ENCODE measurements around the gene ZNF789. TPM values are rescaled to one million over a fixed set of nuclear protein-coding genes. Genes with fewer than 3 reads are reported as not detected.

ZNF789 gene
- total and polyA plus RNA-seq, 10 of the 15 experiments (the other 5 are each of a cell fraction or from before 2014, with no cell fraction given), result 5.6 to 44.6 (median 21.3) TPM

DNA sequence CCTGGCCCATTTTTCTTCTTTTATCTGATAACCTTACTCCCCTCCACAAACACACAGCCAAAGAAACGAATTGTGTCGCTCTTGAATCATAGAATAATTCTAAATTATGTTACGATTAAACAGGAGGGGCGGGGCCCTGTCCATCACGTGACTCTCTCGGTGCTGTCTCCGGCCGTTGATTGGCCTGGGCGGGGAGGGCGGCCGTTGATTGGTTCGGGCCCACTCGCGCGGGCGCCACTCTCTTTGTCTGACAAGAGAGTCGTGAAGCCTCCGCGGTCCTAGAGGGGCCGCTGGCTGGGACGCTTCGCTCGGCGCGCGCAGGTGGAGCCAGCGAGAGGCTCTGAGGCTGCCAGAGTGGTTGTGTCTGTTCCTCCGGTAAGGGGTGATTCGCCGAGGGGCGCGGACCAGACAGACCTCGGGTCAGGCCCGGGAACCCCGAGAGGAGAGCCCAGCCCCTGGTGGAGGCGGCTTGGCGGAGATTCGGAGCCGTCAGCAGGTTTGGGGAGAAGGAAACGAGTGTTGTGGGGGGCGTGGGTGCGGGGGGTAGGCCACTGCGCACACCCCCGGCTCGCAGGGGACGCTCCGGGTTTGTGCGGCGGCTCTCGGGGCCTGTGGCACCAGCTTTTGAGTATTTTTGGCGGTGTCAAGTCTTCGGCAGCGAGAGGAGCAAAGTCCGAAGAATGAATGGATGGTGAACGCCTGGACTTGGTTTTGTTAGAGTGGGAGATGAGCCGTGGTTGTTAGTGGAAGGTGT lies at the start of gene ZNF789 (continued):
- TF ChIP-seq, protein P1, sequence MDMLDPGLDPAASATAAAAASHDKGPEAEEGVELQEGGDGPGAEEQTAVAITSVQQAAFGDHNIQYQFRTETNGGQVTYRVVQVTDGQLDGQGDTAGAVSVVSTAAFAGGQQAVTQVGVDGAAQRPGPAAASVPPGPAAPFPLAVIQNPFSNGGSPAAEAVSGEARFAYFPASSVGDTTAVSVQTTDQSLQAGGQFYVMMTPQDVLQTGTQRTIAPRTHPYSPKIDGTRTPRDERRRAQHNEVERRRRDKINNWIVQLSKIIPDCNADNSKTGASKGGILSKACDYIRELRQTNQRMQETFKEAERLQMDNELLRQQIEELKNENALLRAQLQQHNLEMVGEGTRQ (IDR thresholded peaks at IDR 0.05; ENCODE audit: borderline replicate concordance, low read depth, low read length), result peak; percentile 91
- TF ChIP-seq, protein P2, sequence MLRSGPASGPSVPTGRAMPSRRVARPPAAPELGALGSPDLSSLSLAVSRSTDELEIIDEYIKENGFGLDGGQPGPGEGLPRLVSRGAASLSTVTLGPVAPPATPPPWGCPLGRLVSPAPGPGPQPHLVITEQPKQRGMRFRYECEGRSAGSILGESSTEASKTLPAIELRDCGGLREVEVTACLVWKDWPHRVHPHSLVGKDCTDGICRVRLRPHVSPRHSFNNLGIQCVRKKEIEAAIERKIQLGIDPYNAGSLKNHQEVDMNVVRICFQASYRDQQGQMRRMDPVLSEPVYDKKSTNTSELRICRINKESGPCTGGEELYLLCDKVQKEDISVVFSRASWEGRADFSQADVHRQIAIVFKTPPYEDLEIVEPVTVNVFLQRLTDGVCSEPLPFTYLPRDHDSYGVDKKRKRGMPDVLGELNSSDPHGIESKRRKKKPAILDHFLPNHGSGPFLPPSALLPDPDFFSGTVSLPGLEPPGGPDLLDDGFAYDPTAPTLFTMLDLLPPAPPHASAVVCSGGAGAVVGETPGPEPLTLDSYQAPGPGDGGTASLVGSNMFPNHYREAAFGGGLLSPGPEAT (IDR thresholded peaks at IDR 0.05; ENCODE audit: low read depth), result peak; percentile 67; the same call in 1 of the 2 replicates
- TF ChIP-seq ZBED1 (IDR thresholded peaks at IDR 0.05; ENCODE audit: borderline replicate concordance) (no peak), GABPA (IDR thresholded peaks at IDR 0.05; ENCODE audit: low read depth) (no peak), DPF2 (IDR thresholded peaks at IDR 0.05) (peak; percentile 43; the same call in 1 of the 2 replicates), NR2C1 (IDR thresholded peaks at IDR 0.05) (no peak), FOXK2 (IDR thresholded peaks at IDR 0.05) (no peak), TBL1XR1 (IDR thresholded peaks at IDR 0.05; ENCODE audit: low read depth, low read length) (no peak), SUZ12 (IDR thresholded peaks at IDR 0.05; ENCODE audit: unreplicated experiment) (no peak), RAD51 (IDR thresholded peaks at IDR 0.05) (peak; percentile 99), LARP7 (IDR thresholded peaks at IDR 0.05) (peak; percentile 85)
- TF ChIP-seq, protein P3, sequence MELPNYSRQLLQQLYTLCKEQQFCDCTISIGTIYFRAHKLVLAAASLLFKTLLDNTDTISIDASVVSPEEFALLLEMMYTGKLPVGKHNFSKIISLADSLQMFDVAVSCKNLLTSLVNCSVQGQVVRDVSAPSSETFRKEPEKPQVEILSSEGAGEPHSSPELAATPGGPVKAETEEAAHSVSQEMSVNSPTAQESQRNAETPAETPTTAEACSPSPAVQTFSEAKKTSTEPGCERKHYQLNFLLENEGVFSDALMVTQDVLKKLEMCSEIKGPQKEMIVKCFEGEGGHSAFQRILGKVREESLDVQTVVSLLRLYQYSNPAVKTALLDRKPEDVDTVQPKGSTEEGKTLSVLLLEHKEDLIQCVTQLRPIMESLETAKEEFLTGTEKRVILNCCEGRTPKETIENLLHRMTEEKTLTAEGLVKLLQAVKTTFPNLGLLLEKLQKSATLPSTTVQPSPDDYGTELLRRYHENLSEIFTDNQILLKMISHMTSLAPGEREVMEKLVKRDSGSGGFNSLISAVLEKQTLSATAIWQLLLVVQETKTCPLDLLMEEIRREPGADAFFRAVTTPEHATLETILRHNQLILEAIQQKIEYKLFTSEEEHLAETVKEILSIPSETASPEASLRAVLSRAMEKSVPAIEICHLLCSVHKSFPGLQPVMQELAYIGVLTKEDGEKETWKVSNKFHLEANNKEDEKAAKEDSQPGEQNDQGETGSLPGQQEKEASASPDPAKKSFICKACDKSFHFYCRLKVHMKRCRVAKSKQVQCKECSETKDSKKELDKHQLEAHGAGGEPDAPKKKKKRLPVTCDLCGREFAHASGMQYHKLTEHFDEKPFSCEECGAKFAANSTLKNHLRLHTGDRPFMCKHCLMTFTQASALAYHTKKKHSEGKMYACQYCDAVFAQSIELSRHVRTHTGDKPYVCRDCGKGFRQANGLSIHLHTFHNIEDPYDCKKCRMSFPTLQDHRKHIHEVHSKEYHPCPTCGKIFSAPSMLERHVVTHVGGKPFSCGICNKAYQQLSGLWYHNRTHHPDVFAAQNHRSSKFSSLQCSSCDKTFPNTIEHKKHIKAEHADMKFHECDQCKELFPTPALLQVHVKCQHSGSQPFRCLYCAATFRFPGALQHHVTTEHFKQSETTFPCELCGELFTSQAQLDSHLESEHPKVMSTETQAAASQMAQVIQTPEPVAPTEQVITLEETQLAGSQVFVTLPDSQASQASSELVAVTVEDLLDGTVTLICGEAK (IDR thresholded peaks at IDR 0.05; ENCODE audit: borderline replicate concordance), result no peak
- TF ChIP-seq, protein P4, sequence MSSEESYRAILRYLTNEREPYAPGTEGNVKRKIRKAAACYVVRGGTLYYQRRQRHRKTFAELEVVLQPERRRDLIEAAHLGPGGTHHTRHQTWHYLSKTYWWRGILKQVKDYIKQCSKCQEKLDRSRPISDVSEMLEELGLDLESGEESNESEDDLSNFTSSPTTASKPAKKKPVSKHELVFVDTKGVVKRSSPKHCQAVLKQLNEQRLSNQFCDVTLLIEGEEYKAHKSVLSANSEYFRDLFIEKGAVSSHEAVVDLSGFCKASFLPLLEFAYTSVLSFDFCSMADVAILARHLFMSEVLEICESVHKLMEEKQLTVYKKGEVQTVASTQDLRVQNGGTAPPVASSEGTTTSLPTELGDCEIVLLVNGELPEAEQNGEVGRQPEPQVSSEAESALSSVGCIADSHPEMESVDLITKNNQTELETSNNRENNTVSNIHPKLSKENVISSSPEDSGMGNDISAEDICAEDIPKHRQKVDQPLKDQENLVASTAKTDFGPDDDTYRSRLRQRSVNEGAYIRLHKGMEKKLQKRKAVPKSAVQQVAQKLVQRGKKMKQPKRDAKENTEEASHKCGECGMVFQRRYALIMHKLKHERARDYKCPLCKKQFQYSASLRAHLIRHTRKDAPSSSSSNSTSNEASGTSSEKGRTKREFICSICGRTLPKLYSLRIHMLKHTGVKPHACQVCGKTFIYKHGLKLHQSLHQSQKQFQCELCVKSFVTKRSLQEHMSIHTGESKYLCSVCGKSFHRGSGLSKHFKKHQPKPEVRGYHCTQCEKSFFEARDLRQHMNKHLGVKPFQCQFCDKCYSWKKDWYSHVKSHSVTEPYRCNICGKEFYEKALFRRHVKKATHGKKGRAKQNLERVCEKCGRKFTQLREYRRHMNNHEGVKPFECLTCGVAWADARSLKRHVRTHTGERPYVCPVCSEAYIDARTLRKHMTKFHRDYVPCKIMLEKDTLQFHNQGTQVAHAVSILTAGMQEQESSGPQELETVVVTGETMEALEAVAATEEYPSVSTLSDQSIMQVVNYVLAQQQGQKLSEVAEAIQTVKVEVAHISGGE (CRISPR knock-in tag; IDR thresholded peaks at IDR 0.05), result peak; percentile 49
- TF ChIP-seq, protein P5, sequence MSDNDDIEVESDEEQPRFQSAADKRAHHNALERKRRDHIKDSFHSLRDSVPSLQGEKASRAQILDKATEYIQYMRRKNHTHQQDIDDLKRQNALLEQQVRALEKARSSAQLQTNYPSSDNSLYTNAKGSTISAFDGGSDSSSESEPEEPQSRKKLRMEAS (IDR thresholded peaks at IDR 0.05; ENCODE audit: low read depth, low read length), result peak; percentile 96
- TF ChIP-seq, protein P6, sequence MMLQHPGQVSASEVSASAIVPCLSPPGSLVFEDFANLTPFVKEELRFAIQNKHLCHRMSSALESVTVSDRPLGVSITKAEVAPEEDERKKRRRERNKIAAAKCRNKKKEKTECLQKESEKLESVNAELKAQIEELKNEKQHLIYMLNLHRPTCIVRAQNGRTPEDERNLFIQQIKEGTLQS (IDR thresholded peaks at IDR 0.05; ENCODE audit: borderline replicate concordance, extremely low read depth, low read depth, low read length), result peak; percentile 80; the same call in 1 of the 2 replicates
- TF ChIP-seq, protein P7, sequence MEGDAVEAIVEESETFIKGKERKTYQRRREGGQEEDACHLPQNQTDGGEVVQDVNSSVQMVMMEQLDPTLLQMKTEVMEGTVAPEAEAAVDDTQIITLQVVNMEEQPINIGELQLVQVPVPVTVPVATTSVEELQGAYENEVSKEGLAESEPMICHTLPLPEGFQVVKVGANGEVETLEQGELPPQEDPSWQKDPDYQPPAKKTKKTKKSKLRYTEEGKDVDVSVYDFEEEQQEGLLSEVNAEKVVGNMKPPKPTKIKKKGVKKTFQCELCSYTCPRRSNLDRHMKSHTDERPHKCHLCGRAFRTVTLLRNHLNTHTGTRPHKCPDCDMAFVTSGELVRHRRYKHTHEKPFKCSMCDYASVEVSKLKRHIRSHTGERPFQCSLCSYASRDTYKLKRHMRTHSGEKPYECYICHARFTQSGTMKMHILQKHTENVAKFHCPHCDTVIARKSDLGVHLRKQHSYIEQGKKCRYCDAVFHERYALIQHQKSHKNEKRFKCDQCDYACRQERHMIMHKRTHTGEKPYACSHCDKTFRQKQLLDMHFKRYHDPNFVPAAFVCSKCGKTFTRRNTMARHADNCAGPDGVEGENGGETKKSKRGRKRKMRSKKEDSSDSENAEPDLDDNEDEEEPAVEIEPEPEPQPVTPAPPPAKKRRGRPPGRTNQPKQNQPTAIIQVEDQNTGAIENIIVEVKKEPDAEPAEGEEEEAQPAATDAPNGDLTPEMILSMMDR (IDR thresholded peaks at IDR 0.05 in 2 of 3, conservative IDR thresholded peaks at IDR 0.05 in 1 of 3; ENCODE audit: control insufficient read depth in 2 of 3, extremely low read depth in 1 of 3, insufficient read depth in 1 of 3, low read depth in 3 of 3, low read length in 3 of 3), result no peak
